Measurements from ENCODE around the gene SLC9C1. TPM values are rescaled to one million over a fixed set of nuclear protein-coding genes. Genes with fewer than 3 reads are reported as not detected.

SLC9C1 gene
- total RNA-seq, 2 donors from 2014 or later = not detected

DNA sequence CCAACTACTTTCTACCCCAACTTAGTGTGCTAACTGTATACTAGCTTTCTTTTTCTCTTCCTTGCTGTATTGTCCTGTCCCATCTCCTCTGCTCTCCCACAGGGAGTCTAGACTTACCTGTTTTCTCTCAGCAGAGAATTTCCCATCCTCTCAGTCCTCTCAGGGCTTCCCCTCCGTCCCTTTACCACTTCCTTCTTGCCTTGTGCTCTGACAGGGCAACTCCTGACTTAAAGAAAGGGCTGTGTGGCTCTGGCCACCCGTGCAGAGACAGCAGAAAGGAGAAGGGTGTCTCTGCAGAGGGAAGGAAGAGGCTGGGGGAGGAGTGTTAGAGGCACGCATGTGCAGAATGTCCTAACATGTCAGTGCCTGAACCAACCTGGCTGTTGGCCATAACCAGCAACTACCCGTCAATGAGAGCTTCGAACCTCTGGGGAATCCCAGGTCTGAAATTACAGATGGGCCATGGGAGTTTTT, 161.0 kb downstream of the SLC9C1 start, which contains the start of gene GCSAM:
TSS of gene GCSAM (minus strand) at position 274 of the 474 bp plus-strand sequence. CDS start at position 146, 128 bp downstream.
- Histone ChIP-seq H3K4me3 (no peak within 1 kb of the TSS), H3K27me3 (replicated peaks; ENCODE audit: insufficient read depth) (no peaks in the 10 kb centered on the region), H3K27ac (no peak within 1 kb of the TSS), H3K36me3 (no peaks in the 10 kb centered on the region), H3K9me3 (no peaks in the 10 kb centered on the region), H3K4me1 (ENCODE audit: control insufficient read depth in 1 of 2, low read depth in 2 of 2) (no peaks in the 10 kb centered on the region)
- DNase-seq (ENCODE audit: low spot score) = no peak
- TF ChIP-seq, protein P1, sequence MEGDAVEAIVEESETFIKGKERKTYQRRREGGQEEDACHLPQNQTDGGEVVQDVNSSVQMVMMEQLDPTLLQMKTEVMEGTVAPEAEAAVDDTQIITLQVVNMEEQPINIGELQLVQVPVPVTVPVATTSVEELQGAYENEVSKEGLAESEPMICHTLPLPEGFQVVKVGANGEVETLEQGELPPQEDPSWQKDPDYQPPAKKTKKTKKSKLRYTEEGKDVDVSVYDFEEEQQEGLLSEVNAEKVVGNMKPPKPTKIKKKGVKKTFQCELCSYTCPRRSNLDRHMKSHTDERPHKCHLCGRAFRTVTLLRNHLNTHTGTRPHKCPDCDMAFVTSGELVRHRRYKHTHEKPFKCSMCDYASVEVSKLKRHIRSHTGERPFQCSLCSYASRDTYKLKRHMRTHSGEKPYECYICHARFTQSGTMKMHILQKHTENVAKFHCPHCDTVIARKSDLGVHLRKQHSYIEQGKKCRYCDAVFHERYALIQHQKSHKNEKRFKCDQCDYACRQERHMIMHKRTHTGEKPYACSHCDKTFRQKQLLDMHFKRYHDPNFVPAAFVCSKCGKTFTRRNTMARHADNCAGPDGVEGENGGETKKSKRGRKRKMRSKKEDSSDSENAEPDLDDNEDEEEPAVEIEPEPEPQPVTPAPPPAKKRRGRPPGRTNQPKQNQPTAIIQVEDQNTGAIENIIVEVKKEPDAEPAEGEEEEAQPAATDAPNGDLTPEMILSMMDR (IDR thresholded peaks at IDR 0.05) = no peak
- ATAC-seq (ENCODE audit: insufficient number of reproducible peaks, low FRiP score, low read depth) = no peak

DNA sequence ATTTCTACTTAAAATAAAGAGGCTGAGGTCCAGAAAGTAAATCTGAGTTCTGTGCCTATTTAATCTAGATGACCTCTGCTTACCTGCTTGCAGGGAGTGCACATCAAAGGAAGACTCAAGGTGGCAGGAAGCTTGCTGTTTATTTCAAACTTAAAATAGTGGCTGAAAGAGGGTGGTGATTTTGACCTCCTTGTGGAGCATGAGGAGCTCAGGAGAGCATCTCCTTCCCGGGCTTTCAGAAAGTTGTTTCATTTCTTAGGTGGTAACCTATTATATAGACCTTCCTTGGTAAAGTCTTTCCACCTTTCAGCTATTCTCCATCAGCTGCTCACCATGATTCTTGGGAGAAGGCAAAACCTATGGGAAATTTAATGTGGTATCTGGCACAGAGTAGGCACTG, 161.5 kb downstream of the SLC9C1 start:
- ATAC-seq (ENCODE audit: insufficient number of reproducible peaks, low FRiP score, low read depth) = no peak
- no peak for DNase-seq (ENCODE audit: low spot score)
- TF ChIP-seq, protein P1 (IDR thresholded peaks at IDR 0.05) = no peak
- Histone ChIP-seq H3K4me1 (ENCODE audit: control insufficient read depth in 1 of 2, low read depth in 2 of 2) (no peaks in the 10 kb centered on the region), H3K27ac (no peak overlapping the region), H3K36me3 (no peaks in the 10 kb centered on the region), H3K9me3 (no peaks in the 10 kb centered on the region), H3K4me3 (no peak overlapping the region), H3K27me3 (replicated peaks; ENCODE audit: insufficient read depth) (no peaks in the 10 kb centered on the region)

DNA sequence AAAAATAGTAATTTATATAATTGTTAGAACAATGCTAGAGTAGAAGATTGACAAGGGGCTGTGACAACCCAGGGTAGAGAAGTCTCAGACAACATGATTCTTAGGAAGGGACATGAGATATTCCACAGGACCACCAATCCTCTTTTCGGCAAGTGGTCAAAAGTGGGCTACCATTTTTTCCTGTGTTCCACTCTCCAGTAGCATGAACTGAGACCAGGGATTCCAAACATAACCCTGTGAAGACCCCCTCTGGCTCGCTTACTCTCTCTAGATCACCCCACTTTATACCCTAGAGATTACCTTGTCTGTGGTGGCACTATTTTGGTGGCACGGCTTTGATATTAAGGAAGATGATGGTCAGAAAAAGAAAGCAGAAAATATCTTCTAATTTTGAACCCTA, 161.9 kb downstream of the SLC9C1 start:
- Histone ChIP-seq H3K27me3 (replicated peaks; ENCODE audit: insufficient read depth) (no peaks in the 10 kb centered on the region), H3K4me1 (ENCODE audit: control insufficient read depth in 1 of 2, low read depth in 2 of 2) (no peaks in the 10 kb centered on the region), H3K27ac (no peak overlapping the region), H3K4me3 (no peak overlapping the region), H3K9me3 (no peaks in the 10 kb centered on the region), H3K36me3 (no peaks in the 10 kb centered on the region)
- DNase-seq (ENCODE audit: low spot score) = no peak
- ATAC-seq (ENCODE audit: insufficient number of reproducible peaks, low FRiP score, low read depth) = no peak
- TF ChIP-seq, protein P1 (IDR thresholded peaks at IDR 0.05) = no peak

DNA sequence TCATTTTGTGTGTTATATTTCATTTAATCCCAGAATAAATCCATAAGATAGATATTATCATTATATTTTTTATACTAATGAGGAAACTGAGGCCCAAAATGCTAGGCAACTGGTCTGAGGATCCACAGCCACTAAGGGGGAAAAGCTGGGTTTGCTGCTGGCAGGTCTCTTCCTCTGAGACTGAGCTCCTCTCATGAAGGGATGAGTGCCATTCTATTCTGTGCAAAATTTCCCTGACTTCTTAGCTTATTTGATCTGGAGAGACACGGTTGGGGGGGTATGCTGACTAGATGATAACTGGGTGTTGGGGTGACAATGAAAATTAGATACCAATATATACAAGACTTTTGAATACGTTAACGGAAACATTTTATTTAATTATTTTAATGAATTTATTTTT, 162.9 kb downstream of the SLC9C1 start:
- Histone ChIP-seq H3K9me3 (no peaks in the 10 kb centered on the region), H3K36me3 (no peaks in the 10 kb centered on the region), H3K4me1 (ENCODE audit: control insufficient read depth in 1 of 2, low read depth in 2 of 2) (no peaks in the 10 kb centered on the region), H3K27me3 (replicated peaks; ENCODE audit: insufficient read depth) (no peaks in the 10 kb centered on the region), H3K4me3 (no peak overlapping the region), H3K27ac (no peak overlapping the region)
- TF ChIP-seq, protein P1 (IDR thresholded peaks at IDR 0.05) = no peak
- DNase-seq (ENCODE audit: low spot score) (no peak), ATAC-seq (ENCODE audit: insufficient number of reproducible peaks, low FRiP score, low read depth) (no peak)

DNA sequence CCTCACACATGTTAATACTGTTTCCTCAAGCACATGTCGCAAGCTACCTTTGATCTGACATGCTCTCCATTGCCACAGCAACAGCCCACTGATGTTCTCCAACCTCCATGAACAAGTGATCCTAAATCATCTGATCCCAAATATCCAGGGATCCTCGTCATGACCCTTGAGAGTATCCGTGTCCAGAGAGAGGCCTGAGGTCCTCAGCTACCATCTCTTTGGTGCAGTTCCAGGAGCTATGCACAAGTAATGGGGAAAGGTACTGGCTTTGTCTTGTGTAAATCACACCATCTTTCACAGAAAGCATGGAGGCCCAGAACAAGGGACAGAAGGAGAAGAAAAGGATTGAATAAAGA, 163.4 kb downstream of the SLC9C1 start:
- no peaks in the 10 kb centered on the region for H3K27me3 ChIP-seq (replicated peaks; ENCODE audit: insufficient read depth)
- H3K4me1 ChIP-seq (ENCODE audit: control insufficient read depth in 1 of 2, low read depth in 2 of 2) = no peaks in the 10 kb centered on the region
- no peak overlapping the region for H3K27ac ChIP-seq
- no peak overlapping the region for H3K4me3 ChIP-seq
- TF ChIP-seq, protein P1 (IDR thresholded peaks at IDR 0.05) = no peak
- H3K36me3 ChIP-seq = no peaks in the 10 kb centered on the region
- DNase-seq (ENCODE audit: low spot score) = no peak
- no peak for ATAC-seq (ENCODE audit: insufficient number of reproducible peaks, low FRiP score, low read depth)
- no peaks in the 10 kb centered on the region for H3K9me3 ChIP-seq
